ENCODE measurements around the gene NUMB. TPM values are rescaled to one million over a fixed set of nuclear protein-coding genes. Genes with fewer than 3 reads are reported as not detected.

The NUMB gene
- total RNA-seq, 1 donor from 2014 or later = 33.1 TPM

DNA sequence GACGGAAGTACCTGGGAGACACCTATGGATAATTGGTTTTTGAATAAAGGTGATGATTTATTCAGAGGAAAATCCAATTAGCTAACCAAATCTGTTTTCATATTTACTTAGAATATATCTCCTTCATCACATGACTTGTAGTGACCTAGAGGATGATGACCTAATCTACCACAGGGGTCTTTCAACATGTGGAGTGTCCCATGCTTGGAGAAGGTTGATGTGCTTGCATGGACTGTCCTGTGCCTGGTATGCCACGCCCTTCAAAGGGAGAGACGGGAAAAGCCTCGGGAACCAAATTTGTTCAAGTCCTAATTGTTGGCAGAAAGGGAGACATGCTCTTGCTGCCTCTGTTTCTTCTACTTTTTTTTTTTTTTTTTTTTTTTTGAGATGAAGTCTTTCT is 232.8 kb downstream of the NUMB start:
- Histone ChIP-seq H3K4me3 (ENCODE audit: low read depth, low read length) (no peak overlapping the region), H3K36me3 (ENCODE audit: control insufficient read depth, insufficient read depth, low read length) (peaks cover 1% of the 10 kb centered on the region), H3K27me3 (ENCODE audit: control insufficient read depth, insufficient read depth, low read length) (no peaks in the 10 kb centered on the region)
- TF ChIP-seq, protein P1, sequence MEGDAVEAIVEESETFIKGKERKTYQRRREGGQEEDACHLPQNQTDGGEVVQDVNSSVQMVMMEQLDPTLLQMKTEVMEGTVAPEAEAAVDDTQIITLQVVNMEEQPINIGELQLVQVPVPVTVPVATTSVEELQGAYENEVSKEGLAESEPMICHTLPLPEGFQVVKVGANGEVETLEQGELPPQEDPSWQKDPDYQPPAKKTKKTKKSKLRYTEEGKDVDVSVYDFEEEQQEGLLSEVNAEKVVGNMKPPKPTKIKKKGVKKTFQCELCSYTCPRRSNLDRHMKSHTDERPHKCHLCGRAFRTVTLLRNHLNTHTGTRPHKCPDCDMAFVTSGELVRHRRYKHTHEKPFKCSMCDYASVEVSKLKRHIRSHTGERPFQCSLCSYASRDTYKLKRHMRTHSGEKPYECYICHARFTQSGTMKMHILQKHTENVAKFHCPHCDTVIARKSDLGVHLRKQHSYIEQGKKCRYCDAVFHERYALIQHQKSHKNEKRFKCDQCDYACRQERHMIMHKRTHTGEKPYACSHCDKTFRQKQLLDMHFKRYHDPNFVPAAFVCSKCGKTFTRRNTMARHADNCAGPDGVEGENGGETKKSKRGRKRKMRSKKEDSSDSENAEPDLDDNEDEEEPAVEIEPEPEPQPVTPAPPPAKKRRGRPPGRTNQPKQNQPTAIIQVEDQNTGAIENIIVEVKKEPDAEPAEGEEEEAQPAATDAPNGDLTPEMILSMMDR (IDR thresholded peaks at IDR 0.05; ENCODE audit: insufficient read depth, low read length, poor library complexity, severe bottlenecking) = no peak
- DNase-seq (ENCODE audit: low read depth) = no peak

Other genes with a start within 250 kb of the NUMB start
- 23.3 and 31.9 TPM in 2 replicates for gene PAPLN, start 221.0 kb downstream of the NUMB start, total RNA-seq
- gene RIOX1, start 32.4 kb upstream of the NUMB start, total RNA-seq = 26.7 and 28.9 TPM in 2 replicates
- 4.0 and 5.1 TPM in 2 replicates for gene ACOT1, start 78.6 kb upstream of the NUMB start, total RNA-seq
- gene HEATR4, start 100.4 kb upstream of the NUMB start, total RNA-seq = 0.41 TPM in 1 of 2 replicates, not detected in the other
- gene ACOT2, start 110.7 kb upstream of the NUMB start, total RNA-seq = 19.2 and 26.2 TPM in 2 replicates
- gene ACOT4, start 133.3 kb upstream of the NUMB start, total RNA-seq = 4.3 and 5.1 TPM in 2 replicates
- not detected in 2 replicates for gene ACOT6, start 154.0 kb upstream of the NUMB start, total RNA-seq
- gene DNAL1, start 186.4 kb upstream of the NUMB start, total RNA-seq = 19.3 and 23.3 TPM in 2 replicates

All from kidney epithelial cell (primary cell).